ENCODE results near the gene DNAJC25. TPM values are rescaled to one million over a fixed set of nuclear protein-coding genes. Genes with fewer than 3 reads are reported as not detected.
"Not testable (repeated sequence)": the region's sequence is repeated elsewhere in the genome, so short reads cannot be mapped to it uniquely, and the experiment has no call there.

Gene DNAJC25
- total RNA-seq, 1 donor from 2014 or later: 4.6 TPM

DNA sequence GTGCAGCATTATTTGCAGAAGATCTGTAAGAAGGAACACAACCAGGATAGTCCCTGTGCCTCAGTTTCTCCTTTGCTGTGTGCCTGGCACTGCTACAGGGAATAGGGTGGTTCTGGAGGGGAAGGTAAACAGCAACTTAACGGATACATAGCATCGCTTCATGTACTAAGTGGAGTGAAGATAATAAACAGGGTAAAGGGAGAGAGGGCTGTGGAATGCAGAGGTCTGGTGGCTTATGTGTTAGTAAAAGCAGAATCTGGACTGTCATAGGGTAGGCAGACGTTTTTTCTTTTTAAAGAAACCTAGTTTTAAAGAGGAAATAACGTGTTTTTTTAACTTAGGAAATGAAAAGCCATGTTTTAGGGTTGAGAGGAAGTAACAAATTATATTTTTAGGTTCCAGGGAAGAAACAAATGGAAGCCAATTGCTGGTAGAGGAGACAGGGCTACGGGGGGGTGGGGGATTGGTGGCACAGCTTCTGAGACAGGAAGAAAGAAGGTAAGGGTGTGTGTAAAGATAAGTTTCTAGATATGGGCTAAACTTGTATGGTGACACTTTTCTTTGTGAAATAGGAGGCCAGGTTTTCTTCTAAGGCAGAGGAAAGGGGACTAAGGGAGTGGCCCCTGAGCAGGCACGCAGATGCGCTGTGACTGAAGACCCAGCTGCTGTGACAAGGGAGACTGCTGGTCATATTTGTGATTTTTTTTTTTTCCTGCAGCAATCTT lies 31.6 kb downstream of the DNAJC25 start:
- intact Hi-C loops (cut with micrococcal nuclease): loop anchor here (1.0 to 5.0 kb wide), 4 partner anchors 180 to 717 kb away; partner anchors contain the start of genes PTBP3 and UGCG

DNA sequence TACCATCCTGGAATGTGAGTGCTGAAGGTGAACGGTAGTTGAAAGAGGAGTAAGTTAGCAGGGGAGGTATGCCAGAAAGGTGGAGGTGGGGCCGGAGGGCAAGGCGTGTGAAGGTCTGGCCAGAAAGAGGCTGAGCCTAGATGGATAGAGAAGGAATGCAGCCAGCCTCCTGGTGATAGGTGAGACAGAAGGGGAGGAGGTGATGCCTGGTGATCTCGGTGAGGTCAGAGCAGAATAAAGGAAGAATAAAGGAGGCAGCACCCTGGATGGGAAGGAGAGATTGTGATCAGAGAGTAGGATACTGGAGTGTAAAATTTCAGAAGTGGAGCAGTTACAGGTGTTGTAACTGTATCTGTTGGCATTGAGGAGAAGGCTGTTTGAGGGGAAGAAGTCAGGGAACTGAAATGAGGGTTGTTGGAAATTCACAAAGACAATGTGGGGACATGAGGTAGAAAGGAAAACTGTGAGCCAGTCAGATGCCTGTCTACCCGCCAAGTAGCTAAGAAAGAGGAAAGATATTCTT lies 32.2 kb downstream of the DNAJC25 start:
- intact Hi-C loops (cut with micrococcal nuclease): loop anchor here (2.0 to 5.0 kb wide), 3 partner anchors 181 to 669 kb away; partner anchors contain the start of genes PTBP3 and UGCG

DNA sequence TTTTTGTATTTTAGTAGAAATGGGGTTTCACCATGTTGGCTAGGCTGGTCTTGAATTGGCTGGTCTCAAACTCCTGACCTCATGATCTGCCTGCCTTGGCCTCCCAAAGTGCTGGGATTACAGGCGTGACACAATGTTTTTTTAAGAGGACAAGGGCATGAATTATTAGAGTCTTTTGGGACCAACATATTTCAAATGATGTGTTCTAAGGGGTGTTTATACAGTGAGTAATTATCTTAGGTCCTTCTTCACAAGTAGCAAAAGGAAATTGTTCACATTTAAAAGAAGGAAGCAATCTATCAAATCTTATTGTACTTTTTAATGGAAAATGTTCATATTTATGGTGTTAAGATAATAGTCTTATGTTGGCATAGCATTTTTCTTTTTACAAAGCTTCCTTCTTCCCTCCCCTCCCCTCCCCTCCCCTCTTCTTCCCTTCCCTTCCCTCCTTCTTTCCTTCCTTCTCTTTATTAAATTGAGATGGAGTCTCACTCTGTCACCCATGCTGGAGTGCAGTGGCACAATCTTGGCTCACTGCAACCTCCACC lies 37.0 kb downstream of the DNAJC25 start:
- intact Hi-C loops (cut with micrococcal nuclease): no loop called here

DNA sequence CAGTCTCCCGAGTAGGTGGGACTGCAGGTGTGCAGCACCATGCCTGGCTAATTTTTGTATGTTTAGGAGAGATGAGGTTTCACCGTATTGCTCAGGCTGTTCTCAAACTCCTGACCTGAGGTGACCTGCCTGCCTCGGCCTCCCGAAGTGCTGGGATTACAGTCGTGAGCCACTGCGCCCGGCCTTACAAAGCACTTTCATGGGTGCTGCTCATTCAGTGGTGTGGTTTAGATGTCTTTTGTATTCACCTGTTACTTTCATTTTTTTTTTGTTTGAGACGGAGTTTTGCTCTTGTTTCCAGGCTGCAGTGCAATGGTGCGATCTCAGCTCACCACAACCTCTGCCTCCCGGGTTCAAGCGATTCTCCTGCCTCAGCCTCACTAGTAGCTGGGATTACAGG lies 37.5 kb downstream of the DNAJC25 start:
- intact Hi-C loops (cut with micrococcal nuclease): not testable (repeated sequence)

DNA sequence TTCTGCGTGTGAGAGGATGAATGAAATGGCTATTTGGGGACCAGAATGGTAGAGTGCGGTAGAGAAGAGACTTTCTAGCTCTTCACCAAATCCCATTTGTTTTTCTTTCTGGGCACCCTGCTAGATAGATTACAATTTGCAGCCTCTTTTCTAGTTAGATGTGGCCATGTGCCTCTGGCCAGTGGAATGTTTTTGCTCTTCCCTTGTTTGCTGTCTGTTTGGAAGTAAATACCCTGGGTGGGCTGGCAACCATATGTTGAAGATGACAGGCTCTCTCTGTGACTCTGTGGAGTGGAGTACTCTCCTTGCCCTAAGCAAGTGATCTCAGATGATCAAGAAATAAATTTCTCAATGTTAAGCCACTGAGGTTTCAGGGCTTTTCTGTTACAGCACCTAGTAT lies 43.2 kb downstream of the DNAJC25 start:
- intact Hi-C loops (cut with micrococcal nuclease): no loop called here

DNA sequence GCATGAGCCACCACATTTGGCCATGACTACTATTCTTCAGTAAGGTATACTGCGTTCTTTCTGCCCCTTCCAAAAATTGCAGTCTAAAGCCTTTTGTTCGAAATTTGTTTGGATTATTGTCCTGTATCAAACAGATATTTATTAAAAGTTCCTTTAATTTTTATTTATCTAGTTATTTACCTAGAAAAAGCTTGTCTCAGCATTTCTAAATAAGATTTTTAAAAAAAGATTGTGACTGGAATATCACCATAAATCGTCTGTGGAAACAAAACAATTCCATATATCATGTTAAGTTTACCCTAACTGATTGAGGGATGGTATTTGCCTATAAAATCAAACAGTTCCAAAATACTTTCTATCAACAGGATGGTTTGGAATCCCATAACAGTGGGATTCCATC lies 45.0 kb downstream of the DNAJC25 start:
- intact Hi-C loops (cut with micrococcal nuclease): no loop called here

DNA sequence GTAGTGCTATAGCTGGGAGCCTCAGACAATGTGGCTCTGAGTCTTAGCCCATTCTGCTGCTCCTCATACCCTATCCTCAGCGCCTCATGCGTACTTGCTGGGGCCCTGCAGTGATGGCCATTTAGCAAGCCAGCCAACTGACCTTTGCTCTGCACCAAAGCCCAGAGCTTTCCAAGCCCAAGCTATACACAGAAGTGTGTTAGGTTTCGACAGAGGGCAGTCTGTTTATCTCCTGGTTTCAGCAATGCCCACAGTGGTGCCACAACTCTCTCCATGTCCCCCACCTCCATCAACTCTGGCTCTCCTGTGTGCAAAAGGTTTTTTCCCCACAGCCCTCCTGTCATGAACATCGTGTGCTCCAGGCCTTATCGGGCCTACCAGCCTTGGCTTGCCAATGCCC lies 47.2 kb downstream of the DNAJC25 start:
- intact Hi-C loops (cut with micrococcal nuclease): no loop called here

DNA sequence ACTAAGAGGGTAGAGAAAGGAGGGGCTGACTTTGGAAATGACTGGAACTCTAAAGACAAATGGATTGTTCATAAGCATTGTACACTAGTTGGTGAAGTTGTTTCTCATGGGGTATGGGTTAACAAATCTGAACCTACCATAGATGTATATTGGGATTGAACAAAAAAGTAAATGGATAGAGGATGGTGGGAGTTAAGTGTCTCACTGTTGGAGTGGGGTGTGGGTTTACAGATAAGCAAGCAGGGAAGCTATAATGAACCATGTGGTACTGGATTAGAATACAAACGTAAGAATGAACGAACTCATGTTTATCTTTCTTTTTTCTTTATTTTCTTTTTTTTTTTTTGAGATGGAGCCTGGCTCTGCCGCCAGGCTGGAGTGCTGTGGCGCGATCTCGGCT lies 48.1 kb downstream of the DNAJC25 start:
- intact Hi-C loops (cut with micrococcal nuclease): no loop called here

DNA sequence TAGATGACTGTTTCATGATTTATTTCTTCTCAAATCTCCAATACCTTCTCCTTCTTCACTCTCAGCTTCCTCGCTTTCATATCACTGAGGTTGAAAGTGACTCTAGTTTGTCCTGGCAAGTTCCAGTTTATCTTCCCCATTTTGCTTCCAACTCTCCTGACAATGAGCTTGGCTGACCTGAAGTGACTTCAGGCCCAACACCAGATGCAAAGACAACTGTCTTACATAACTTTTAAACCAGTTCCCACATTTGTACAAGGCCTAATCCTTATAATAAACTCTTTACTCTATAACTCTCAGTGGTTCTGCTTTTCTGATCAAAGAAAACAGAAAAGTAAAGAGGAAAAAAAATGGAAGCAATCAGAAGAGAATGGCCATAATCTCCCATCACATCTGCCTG lies 52.3 kb downstream of the DNAJC25 start:
- intact Hi-C loops (cut with micrococcal nuclease): no loop called here

DNA sequence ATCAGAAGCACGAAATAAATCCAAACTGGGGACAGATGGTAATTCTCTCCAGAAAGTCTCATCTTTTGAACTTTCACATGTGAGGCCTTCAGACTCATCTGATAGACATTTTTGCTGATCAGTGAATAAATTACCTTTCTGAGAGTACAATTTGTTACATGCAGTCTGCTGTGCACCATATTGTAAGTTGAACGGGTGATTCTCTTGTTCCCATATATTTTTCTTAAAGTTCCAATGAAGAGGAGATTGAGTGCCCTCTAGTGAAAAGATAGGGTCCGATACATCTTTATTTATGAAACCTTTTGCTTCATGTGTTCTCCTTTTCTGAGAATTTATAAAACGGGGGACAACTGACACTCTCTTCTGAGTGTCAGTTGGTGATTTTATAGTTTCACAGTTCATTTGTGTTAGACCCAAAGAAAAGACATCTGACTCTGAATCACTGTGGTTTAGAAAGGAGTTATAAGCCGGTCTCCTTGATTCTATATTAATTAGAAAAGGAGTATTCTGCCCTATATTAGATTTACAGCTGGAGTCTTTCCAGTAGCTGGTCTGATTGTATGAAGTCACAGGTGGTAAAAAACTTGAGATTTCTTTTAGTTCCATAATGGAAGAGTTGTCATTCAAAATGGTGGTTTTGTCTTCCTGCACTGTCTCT lies 60.7 kb downstream of the DNAJC25 start:
- intact Hi-C loops (cut with micrococcal nuclease): loop anchor here (1.0 kb wide), 1 partner anchor 94 kb away; no protein-coding TSS in a partner anchor

DNA sequence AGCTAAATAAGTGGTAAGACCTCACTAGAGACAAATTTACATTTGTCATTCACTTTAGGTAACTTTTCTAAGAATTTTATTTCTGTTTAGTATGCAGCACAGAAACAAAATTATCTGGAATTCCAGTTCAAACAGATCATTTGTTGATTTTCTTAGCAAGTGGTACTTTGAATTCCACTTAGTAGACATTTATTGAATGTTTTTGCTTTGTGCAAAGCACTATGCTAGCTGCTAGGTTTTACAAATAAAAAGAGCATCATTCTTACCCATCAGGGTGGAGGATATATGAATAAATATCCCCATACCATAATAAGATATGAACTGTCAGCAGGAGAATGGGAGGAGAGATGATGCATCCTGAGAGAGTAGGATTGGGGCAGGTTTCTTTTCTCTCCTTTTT lies 65.7 kb downstream of the DNAJC25 start:
- intact Hi-C loops (cut with micrococcal nuclease): no loop called here

DNA sequence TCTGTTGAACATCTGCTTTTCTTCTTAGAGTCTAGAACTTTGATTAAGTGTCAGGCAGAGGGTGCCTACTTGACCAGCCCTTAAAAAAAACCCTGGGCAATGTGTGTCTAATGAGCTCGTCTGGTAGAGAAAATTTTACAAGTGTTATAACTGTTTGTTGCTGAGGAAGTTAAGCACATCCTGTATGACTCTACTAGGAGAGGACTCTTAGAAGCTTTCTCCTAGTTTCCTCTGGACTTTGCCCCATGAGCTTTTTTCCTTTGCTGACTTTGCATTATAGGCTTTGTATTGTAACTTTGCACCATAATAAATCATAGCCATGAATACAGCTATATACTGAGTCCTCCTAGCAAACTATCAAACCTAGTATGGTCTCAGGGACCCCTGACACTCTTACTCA lies 69.6 kb downstream of the DNAJC25 start:
- intact Hi-C loops (cut with micrococcal nuclease): no loop called here

Other genes with a start within 250 kb of the DNAJC25 start
- 77.1 and 77.5 TPM in 2 replicates for gene ECPAS, start 147.0 kb upstream of the DNAJC25 start, total RNA-seq
- 4.0 and 5.0 TPM in 2 replicates for gene ZNF483, start 106.2 kb upstream of the DNAJC25 start, total RNA-seq
- gene PTGR1, start 31.7 kb upstream of the DNAJC25 start, total RNA-seq: 0.32 and 0.73 TPM in 2 replicates
- gene GNG10, start 30.3 kb downstream of the DNAJC25 start, total RNA-seq: 32.9 and 33.0 TPM in 2 replicates
- not detected in 2 replicates for gene SHOC1, start 163.6 kb downstream of the DNAJC25 start, total RNA-seq